ENCODE measurements around the gene CLGN.

CLGN gene

DNA sequence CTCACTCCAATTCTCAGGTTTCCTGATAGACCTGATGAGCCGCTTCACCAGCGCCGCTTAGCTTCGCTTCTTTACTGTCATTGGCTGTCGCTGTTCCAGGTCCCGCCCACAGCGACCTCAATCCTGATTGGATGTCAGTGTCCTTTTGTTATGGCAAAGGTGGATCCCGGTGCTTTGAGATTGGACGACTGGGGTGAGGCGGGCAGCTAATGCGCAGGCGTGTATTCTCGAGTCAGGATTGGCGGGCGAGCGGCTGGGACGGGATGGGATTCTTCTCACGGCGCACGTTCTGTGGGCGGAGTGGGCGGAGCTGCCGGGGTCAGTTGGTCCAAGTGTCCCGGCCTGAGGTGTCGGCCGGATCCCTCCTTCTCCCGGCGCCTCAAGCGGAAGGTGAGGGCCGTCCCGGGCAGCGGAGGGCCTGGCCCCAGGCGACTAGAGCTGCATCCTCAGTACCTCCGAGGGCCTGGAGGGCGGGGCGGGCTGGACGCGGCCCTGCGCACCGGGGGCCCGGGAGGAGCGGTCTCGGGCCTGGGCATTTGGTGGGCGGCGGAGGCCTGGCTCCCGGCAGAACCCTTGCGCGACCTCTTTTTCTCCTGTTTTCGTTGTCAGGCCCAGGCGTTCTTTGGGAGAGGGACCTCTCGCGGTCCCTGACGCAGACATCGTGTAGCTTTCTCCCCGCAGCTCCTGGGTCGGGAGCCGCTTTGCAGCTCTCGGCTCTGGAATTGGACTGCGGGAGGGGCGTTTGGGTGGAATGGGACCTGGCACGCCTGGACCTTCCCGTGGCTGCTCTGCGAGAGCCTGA, 53.9 kb downstream of the CLGN start, which contains the start of gene SCOC:
Gene SCOC, plus strand, starts transcription at position 319 of the 802 bp plus-strand sequence. CDS start 5,525 bp downstream, outside the sequence.
- no peak for TF ChIP-seq EZH2phosphoT487 (IDR thresholded peaks at IDR 0.05; ENCODE audit: borderline replicate concordance, low read length)
- TF ChIP-seq, protein P1, sequence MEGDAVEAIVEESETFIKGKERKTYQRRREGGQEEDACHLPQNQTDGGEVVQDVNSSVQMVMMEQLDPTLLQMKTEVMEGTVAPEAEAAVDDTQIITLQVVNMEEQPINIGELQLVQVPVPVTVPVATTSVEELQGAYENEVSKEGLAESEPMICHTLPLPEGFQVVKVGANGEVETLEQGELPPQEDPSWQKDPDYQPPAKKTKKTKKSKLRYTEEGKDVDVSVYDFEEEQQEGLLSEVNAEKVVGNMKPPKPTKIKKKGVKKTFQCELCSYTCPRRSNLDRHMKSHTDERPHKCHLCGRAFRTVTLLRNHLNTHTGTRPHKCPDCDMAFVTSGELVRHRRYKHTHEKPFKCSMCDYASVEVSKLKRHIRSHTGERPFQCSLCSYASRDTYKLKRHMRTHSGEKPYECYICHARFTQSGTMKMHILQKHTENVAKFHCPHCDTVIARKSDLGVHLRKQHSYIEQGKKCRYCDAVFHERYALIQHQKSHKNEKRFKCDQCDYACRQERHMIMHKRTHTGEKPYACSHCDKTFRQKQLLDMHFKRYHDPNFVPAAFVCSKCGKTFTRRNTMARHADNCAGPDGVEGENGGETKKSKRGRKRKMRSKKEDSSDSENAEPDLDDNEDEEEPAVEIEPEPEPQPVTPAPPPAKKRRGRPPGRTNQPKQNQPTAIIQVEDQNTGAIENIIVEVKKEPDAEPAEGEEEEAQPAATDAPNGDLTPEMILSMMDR (IDR thresholded peaks at IDR 0.05; ENCODE audit: low read depth, low read length, poor library complexity, severe bottlenecking) = no peak
- Histone ChIP-seq H3K36me3 (ENCODE audit: control insufficient read depth, low read length) (no peaks in the 10 kb centered on the region), H3K9me2 (replicated peaks; ENCODE audit: control insufficient read depth, low read length) (no peaks in the 10 kb centered on the region), H4K20me1 (ENCODE audit: control insufficient read depth, insufficient read depth, low read depth, low read length) (0 out of 2 replicates have a peak, but pooled peaks cover 7% of the 10 kb centered on the region), H3K27ac (ENCODE audit: low read depth, low read length) (peak within 1 kb of the TSS; percentile 51), H3K27me3 (ENCODE audit: control insufficient read depth, low read length) (no peaks in the 10 kb centered on the region), H3K79me2 (ENCODE audit: control insufficient read depth, low read length) (peaks cover 42% of the 10 kb centered on the region), H3K4me2 (ENCODE audit: low read length) (peak within 1 kb of the TSS; percentile 82), H3F3A (ENCODE audit: control insufficient read depth, insufficient read depth) (no peaks in the 10 kb centered on the region), H3K9me3 (ENCODE audit: control insufficient read depth, insufficient read depth, low read length) (no peaks in the 10 kb centered on the region), H3K4me1 (ENCODE audit: control insufficient read depth, low read length) (peaks cover 22% of the 10 kb centered on the region), H3K4me3 (ENCODE audit: low read length) (peak within 1 kb of the TSS; percentile 94)

DNA sequence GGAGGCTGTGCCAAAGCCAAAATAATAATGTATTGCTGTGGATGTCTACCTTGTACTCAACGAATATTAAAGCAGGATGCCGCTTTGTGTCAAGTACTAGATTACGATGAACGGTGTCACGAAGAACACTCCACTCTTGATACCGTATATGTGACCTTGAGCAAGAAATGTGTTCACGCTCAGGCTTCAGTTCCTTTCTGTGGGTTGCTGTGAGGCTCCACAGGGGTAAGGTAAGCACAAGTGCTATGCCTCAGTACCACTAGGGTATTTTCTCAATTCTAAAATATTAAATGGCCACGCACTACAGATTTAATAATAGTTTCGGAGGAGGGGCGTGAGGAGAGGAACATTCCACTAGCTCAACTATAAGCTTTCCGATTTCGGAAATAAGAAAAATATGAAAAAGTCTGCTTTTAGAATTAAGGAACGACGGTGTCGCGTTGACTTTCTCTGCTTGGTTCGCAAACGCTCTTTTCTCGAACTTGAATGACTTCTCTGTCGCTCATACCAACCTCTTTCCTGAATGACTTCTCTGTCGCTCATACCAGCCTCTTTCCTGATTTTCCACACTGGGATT, 54.6 kb downstream of the CLGN start:
- H3F3A ChIP-seq (ENCODE audit: control insufficient read depth, insufficient read depth) = no peaks in the 10 kb centered on the region
- H3K4me2 ChIP-seq (ENCODE audit: low read length) = peak overlapping the region; percentile 82
- H3K27ac ChIP-seq (ENCODE audit: low read depth, low read length) = peak overlapping the region; percentile 51
- peaks cover 22% of the 10 kb centered on the region for H3K4me1 ChIP-seq (ENCODE audit: control insufficient read depth, low read length)
- no peak for TF ChIP-seq EZH2phosphoT487 (IDR thresholded peaks at IDR 0.05; ENCODE audit: borderline replicate concordance, low read length)
- TF ChIP-seq, protein P1 (IDR thresholded peaks at IDR 0.05; ENCODE audit: low read depth, low read length, poor library complexity, severe bottlenecking) = peak; percentile 48
- H3K27me3 ChIP-seq (ENCODE audit: control insufficient read depth, low read length) = no peaks in the 10 kb centered on the region
- 0 out of 2 replicates have a peak, but pooled peaks cover 7% of the 10 kb centered on the region for H4K20me1 ChIP-seq (ENCODE audit: control insufficient read depth, insufficient read depth, low read depth, low read length)
- peaks cover 42% of the 10 kb centered on the region for H3K79me2 ChIP-seq (ENCODE audit: control insufficient read depth, low read length)
- H3K9me3 ChIP-seq (ENCODE audit: control insufficient read depth, insufficient read depth, low read length) = no peaks in the 10 kb centered on the region
- H3K36me3 ChIP-seq (ENCODE audit: control insufficient read depth, low read length) = no peaks in the 10 kb centered on the region
- H3K4me3 ChIP-seq (ENCODE audit: low read length) = peak overlapping the region; percentile 94
- no peaks in the 10 kb centered on the region for H3K9me2 ChIP-seq (replicated peaks; ENCODE audit: control insufficient read depth, low read length)

DNA sequence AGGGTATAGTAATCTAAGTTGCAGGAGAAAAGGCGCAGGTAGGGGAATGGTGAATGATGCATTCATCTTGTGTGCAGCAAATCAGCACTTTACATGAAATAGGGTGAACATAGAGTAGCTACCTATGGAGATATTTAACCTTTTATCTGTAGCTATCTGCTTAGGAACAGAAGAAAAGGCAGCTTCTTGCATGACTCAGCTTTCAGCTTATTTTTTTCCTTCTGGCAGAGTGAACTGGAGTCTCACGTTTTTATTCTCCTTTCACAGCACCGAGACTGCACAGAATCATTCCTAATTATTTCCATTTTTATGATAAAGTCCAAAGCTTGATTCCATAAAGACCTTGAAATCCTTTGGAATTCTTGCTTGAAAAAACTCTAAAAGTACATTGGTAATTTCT, 58.8 kb downstream of the CLGN start:
- no peak overlapping the region for H3K27ac ChIP-seq (ENCODE audit: low read depth, low read length)
- no peak overlapping the region for H3K4me2 ChIP-seq (ENCODE audit: low read length)
- no peaks in the 10 kb centered on the region for H3K9me3 ChIP-seq (ENCODE audit: control insufficient read depth, insufficient read depth, low read length)
- no peaks in the 10 kb centered on the region for H3K27me3 ChIP-seq (ENCODE audit: control insufficient read depth, low read length)
- no peak for TF ChIP-seq EZH2phosphoT487 (IDR thresholded peaks at IDR 0.05; ENCODE audit: borderline replicate concordance, low read length)
- TF ChIP-seq, protein P1 (IDR thresholded peaks at IDR 0.05; ENCODE audit: low read depth, low read length, poor library complexity, severe bottlenecking) = no peak
- peaks cover 6% of the 10 kb centered on the region for H3K4me1 ChIP-seq (ENCODE audit: control insufficient read depth, low read length)
- peaks cover 2% of the 10 kb centered on the region for H3K79me2 ChIP-seq (ENCODE audit: control insufficient read depth, low read length)
- H4K20me1 ChIP-seq (ENCODE audit: control insufficient read depth, insufficient read depth, low read depth, low read length) = no peaks in the 10 kb centered on the region
- no peak overlapping the region for H3K4me3 ChIP-seq (ENCODE audit: low read length)
- no peaks in the 10 kb centered on the region for H3K9me2 ChIP-seq (replicated peaks; ENCODE audit: control insufficient read depth, low read length)
- no peaks in the 10 kb centered on the region for H3K36me3 ChIP-seq (ENCODE audit: control insufficient read depth, low read length)
- H3F3A ChIP-seq (ENCODE audit: control insufficient read depth, insufficient read depth) = no peaks in the 10 kb centered on the region

Measured in DOHH2 (cell line).